Measurements from ENCODE around the gene ST6GALNAC3. TPM values are rescaled to one million over a fixed set of nuclear protein-coding genes. Genes with fewer than 3 reads are reported as not detected.
"Not testable (repeated sequence)": the region's sequence is repeated elsewhere in the genome, so short reads cannot be mapped to it uniquely, and the experiment has no call there.

Gene ST6GALNAC3
- total RNA-seq, 2 experiments from 2014 or later: 0.21 to 0.44 TPM

DNA sequence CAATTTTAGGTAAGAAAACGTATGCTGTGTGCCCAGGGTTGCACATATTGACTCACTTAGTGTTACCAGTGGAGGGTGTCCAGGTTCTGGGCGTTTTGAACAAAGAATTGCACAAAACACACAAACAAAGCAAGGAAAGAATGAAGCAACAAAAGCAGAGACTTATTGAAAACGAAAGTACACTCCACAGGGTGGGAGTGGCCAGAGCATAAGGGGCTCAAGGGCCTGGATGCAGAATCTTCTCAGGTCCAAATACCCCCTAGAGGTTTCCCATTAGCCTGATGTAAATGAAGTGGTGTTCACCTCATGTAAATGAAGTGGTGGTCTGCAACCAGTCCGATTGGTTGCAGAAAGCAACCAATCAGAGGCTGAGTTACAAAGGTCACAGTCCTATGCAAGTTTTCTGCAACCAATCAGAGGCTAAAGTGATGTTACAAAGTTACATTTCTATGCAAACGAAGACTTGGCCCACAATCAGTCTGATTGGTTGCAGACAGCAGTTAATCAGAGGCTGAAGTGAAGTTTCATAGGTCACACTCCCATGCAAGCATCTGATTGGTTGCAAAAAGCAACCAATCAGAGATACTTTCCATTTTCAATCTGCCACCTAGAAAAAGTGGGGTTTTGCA lies 228.3 kb downstream of the ST6GALNAC3 start:
- ChIA-PET POLR2A (no interaction called here), CTCF (interaction anchor here (0.6 kb wide), 1 partner anchor 42 kb away, joined by 5 read pairs; no protein-coding TSS in a partner anchor)

- POLR2A ChIA-PET: no interaction called here
- CTCF ChIA-PET: interaction anchor here (0.6 kb wide), 1 partner anchor 43 kb away, joined by 5 read pairs; no protein-coding TSS in a partner anchor
Measured at GRCh38 chr1:76303340-76303717, 228.8 kb downstream of the ST6GALNAC3 start.

DNA sequence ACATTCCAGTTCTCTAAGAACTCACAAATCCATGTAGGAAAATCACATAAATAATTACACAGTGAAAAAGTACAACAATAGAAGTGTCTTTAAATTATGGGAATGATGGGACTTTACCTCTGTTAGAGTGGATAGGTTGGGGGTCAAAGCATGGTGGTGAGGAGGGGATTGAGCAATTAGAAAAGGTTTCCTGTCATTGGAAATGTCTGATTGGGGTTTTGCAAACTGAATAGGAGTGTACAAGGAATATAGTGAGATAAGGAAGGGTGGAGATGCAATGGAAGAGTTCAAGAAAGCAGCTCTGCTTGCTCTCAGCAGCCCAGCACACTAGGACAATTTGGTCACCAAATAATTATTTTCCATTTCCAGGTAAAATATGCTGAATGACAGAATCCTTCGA lies 238.8 kb downstream of the ST6GALNAC3 start:
- POLR2A ChIA-PET: no interaction called here

GRCh38 chr1:76314730-76315129 lies 240.2 kb downstream of the ST6GALNAC3 start:
- ChIA-PET POLR2A (no interaction called here), CTCF (no interaction called here)

More for the DNA sequence above, 238.8 kb downstream of the ST6GALNAC3 start:
- CTCF ChIA-PET: no interaction called here

- ChIA-PET CTCF (no interaction called here), POLR2A (no interaction called here)
Measured at GRCh38 chr1:76317299-76317900, 242.9 kb downstream of the ST6GALNAC3 start.

- ChIA-PET CTCF (interaction anchor here (1.0 kb wide), 1 partner anchor 10 kb away, joined by 3 read pairs; no protein-coding TSS in a partner anchor), POLR2A (no interaction called here)
Measured at GRCh38 chr1:76330991-76331603, 256.6 kb downstream of the ST6GALNAC3 start.

- POLR2A ChIA-PET: no interaction called here
- CTCF ChIA-PET: no interaction called here
Measured at GRCh38 chr1:76335882-76336281, 261.3 kb downstream of the ST6GALNAC3 start.

DNA sequence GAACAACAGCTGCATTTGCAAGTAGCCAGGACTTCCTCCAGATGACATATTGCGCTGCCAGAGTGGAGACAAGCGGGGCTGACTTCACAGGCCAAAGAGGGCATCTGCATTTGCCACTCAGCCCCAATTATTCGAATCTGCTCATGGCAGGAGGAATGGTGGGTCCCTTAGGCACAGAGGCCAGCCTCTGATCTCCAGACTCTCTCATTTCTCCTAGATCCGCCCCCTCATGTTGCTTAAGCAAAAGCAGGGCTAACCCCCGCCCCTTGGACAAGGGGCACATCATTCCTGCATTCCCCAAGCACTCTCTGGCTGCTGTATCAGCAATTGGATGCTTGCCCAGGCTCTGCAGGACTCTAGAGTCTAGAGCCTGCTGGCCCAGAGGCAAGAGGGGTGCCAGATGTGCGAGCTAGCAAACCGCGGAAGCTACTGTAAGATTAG lies 262.4 kb downstream of the ST6GALNAC3 start:
- ChIA-PET POLR2A (no interaction called here), CTCF (no interaction called here)

GRCh38 chr1:76337542-76338219 lies 263.1 kb downstream of the ST6GALNAC3 start:
- CTCF ChIA-PET: no interaction called here
- POLR2A ChIA-PET: no interaction called here

DNA sequence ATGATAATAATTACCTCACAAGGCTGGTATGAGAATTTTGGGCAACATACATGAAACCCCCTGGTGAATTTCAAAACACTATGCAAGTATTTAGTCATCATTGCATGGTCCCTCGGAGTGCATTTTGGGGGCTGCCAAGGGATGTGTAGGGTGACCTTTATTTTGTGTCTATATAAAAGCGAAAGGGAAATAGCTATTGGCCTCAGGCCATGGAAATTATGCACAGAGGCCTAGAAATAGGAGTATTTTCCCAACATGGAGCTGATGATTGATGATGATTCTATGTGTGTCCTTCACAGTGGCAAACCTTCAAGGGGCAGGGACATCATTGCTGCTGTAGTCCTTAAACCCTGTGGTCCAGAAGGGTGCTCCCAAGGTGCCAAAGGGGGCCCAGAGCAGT lies 265.5 kb downstream of the ST6GALNAC3 start:
- POLR2A ChIA-PET: no interaction called here
- CTCF ChIA-PET: no interaction called here

- CTCF ChIA-PET, POLR2A ChIA-PET: not testable (repeated sequence)
Measured at GRCh38 chr1:76341816-76342215, 267.3 kb downstream of the ST6GALNAC3 start.

GRCh38 chr1:76343356-76343755 lies 268.8 kb downstream of the ST6GALNAC3 start:
- CTCF ChIA-PET: no interaction called here

DNA sequence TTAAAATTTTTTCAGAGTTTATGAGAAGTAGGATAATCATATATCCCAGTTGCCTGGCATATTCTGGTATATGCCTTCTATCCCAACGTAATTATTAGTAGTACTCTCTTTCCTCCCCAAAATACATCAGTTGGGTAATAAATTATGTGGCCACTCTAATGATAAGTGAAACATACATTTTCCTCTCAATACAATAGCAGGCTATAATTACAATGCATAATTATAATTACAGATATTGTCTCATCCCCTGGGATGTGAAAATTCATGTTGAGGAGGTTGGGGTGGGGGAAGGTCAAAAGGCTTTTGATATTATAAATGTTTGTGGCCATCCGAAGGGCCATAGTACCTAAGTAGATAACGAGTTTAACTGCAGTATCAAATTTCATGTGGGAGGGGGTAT lies 277.1 kb downstream of the ST6GALNAC3 start:
- ChIA-PET POLR2A (no interaction called here), CTCF (no interaction called here)

More at GRCh38 chr1:76343356-76343755, 268.8 kb downstream of the ST6GALNAC3 start:
- POLR2A ChIA-PET: no interaction called here

DNA sequence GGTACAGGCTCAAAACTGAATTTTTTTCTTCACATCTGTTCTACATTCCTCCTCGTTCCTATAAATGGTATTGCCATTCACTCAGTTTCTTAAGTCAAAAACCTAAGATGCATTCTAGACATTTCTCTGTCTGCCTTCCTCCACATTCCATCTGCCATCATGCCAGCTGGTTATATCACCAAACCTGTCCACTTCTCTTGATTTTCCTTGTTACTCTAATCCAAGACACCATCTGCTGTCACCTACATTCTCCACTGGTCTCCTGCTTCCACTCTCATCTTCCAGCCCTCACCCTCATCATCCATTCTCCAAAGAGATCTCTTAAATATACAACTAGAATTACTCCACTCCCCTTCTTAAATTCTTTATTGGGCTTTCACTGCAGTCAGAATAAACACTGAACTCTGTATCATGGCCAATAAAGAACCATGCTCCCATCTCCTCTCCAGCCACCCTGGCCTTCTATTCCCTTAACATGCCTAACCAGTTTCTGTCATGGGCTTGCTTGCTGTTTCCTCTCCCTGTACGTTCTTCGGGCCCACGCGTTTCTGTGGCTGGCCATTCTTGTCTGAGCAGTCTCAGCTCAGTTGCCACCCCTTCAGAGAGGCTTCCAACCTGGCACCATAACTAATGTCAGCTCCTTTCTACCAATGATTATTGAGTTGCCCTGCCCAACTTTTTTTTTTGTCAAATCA lies 278.3 kb downstream of the ST6GALNAC3 start:
- POLR2A ChIA-PET: no interaction called here
- CTCF ChIA-PET: no interaction called here

DNA sequence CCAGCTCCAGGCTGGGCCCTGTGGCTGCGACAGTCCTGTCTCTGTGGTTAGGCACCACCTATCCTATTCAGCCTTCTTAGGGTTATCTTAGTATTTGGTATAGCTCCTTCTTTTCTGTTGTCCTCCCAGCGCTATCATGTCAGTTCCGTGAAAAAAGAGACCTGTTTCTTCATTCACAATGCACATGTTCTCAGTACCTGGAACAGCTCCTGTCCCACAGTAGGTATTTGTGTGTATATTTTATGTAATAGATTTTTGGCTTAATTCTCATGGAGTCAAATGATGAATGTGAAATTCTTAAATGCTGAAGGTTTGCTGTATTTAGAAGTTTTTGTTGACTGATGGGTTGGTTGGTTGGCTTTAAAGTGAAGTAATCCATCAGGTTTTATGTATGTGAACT lies 279.7 kb downstream of the ST6GALNAC3 start:
- ChIA-PET POLR2A (no interaction called here), CTCF (no interaction called here)

DNA sequence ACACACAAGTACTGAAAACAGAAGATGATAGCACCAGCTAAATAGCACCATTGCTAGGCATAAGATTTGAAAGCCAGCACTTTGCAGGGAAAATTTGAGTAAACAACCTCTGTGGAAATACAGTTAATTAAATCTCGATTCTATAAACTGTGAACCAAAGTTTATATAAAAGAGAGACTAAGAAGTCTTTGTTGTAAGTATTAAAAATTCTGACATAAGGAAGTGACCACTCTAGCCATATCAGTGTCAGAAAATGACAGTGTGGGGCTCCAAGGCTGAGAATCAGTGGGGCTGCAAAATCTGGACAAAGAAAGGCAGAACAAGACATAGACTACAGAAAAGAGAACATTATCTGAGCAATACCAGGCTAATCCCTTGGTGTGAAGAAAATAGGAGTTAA lies 292.2 kb downstream of the ST6GALNAC3 start:
- CTCF ChIA-PET: no interaction called here
- POLR2A ChIA-PET: no interaction called here

GRCh38 chr1:76371941-76372340 lies 297.4 kb downstream of the ST6GALNAC3 start:
- CTCF ChIA-PET: no interaction called here
- POLR2A ChIA-PET: no interaction called here

DNA sequence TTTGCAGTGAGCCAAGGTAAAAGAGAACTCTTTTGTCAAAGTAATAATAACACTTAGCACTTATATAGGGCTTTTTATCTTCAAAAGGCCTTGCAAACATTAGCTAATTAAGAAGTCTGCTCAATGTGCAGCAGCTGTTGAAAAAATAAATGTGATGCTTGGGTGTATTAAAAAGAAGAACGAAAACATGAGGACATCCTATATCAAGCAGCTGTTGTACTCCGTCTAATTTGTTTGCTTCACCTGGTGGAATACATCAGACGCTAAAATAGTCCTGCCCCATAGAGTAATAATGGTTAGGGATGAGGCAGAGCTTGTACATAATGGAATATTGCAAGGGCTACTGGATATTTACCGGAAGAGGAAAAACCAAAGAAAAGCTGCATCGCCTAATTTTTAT lies 299.5 kb downstream of the ST6GALNAC3 start:
- ChIA-PET POLR2A (no interaction called here), CTCF (no interaction called here)

DNA sequence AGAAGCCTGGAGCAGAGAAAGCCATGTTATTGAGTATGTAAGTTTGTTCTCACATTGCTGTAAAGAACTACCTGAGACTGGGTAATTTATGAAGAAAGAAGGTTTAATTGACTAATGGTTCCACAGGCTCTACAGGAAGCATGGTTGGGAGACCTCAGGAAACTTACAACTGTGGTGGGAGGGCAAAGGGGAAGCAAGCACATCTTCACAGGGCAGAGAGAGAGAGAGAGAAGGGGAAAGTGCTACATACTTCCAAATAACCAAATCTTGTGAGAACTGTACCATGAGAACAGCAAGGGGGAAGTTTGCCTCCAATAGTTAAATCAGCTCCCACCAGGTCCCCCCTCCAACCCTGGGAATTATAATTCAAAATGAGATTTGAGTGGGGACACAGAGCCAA lies 302.7 kb downstream of the ST6GALNAC3 start:
- ChIA-PET POLR2A (no interaction called here), CTCF (no interaction called here)

DNA sequence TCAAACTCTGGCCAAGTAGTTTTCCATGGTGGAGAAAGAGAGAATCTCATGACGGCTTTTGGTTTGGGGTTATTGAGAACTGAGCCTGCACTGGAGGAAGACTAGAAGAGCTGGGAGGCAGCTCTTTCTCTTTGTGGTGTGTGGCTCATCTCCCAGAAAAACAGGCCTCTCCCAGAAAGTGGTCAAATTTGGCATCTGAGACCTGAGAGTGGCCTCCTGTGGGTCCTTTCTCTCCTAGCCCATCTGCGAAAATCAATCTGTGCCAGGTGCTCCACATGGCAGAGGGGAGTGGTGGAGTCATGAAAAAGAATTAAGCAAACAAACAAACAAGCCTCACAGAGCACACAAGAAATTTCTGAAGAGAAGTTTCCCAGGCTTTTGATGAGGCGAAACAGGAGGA lies 305.0 kb downstream of the ST6GALNAC3 start:
- POLR2A ChIA-PET: no interaction called here
- CTCF ChIA-PET: no interaction called here
